CD4-positive, alpha-beta T cell (primary cell): Measurements from ENCODE around the gene MYRFL. TPM values are rescaled to one million over a fixed set of nuclear protein-coding genes. Genes with fewer than 3 reads are reported as not detected.

Source experiments
- ATAC-seq: fragments of 200-7000 bp; cut with Tn5 transposase; one replicate; pipeline ENCODE4 v1.10.0; 2022; ENCODE audit warnings: mild to moderate bottlenecking; ENCODE audit not compliant: poor library complexity
- CTCF ChIA-PET: fragments of 350-600 bp; sonication (Branson Sonifier 250); formaldehyde crosslinking; loops from one replicate; lab custom pipeline; 2021; ENCODE audit warnings: antibody characterized with exemption, inconsistent platforms; lab: Charles Lee
- POLR2A ChIA-PET: fragments of 350-600 bp; sonication (Branson Sonifier 250); formaldehyde crosslinking; loops from one replicate; lab custom pipeline; 2021; ENCODE audit warnings: antibody characterized with exemption, inconsistent platforms; lab: Charles Lee
- DNase-seq, 14 experiments: peaks; one replicate each; pipeline ENCODE4 v3.0.0-alpha.2; 2013 to 2020; ENCODE audit warnings: mixed read lengths in 2 of 14
- H3K27ac ChIP-seq, 2 donors: one replicate each; pipeline versions ENCODE4 v1.5.1 to v1.7.0; 2013; ENCODE audit warnings: low read length in 2 of 2, low read depth in 1 of 2, mild to moderate bottlenecking in 1 of 2
- H3K27me3 ChIP-seq, 2 experiments: 1 replicate in 1 of 2; 2 replicates in 1 of 2; pipeline versions ENCODE4 v1.6.1 to v1.7.0; 2013; ENCODE audit warnings: low read length in 2 of 2, control low read depth in 1 of 2, mild to moderate bottlenecking in 1 of 2, moderate library complexity in 1 of 2; ENCODE audit not compliant: insufficient read depth in 2 of 2, control insufficient read depth in 1 of 2
- H3K36me3 ChIP-seq: one replicate; pipeline ENCODE4 v1.6.1; 2013; ENCODE audit warnings: low read length, control low read depth; ENCODE audit not compliant: insufficient read depth
- H3K4me1 ChIP-seq: one replicate; pipeline ENCODE4 v1.6.1; 2013; ENCODE audit warnings: low read length, control low read depth; ENCODE audit not compliant: insufficient read depth
- H3K4me3 ChIP-seq: one replicate; pipeline ENCODE4 v1.5.1; 2013; ENCODE audit warnings: mild to moderate bottlenecking, low read length, moderate library complexity
- H3K9me3 ChIP-seq, 2 experiments: 1 replicate in 1 of 2; 2 replicates in 1 of 2; pipeline versions ENCODE4 v1.6.1 to v1.7.0; 2013; ENCODE audit warnings: low read length in 2 of 2, mild to moderate bottlenecking in 2 of 2, control low read depth in 1 of 2, moderate library complexity in 1 of 2; ENCODE audit not compliant: control insufficient read depth in 1 of 2, insufficient read depth in 1 of 2
- H3K27ac Mint-ChIP-seq: one replicate; pipeline ENCODE4 v1.8.0; 2020; ENCODE audit warnings: mixed read lengths
- H3K27me3 Mint-ChIP-seq: one replicate; pipeline ENCODE4 v1.8.0; 2021; ENCODE audit warnings: mixed read lengths
- H3K36me3 Mint-ChIP-seq: one replicate; pipeline ENCODE4 v1.8.0; 2021; ENCODE audit warnings: low read depth, mixed read lengths
- H3K4me1 Mint-ChIP-seq: one replicate; pipeline ENCODE4 v1.8.0; 2021; ENCODE audit warnings: low read depth, mixed read lengths
- H3K4me3 Mint-ChIP-seq: one replicate; pipeline ENCODE4 v1.8.0; 2020; ENCODE audit warnings: mild to moderate bottlenecking, mixed read lengths
- H3K9me3 Mint-ChIP-seq: one replicate; pipeline ENCODE4 v1.8.0; 2020; ENCODE audit warnings: mixed read lengths
- intact Hi-C, 2 experiments: fragments of 100-400 bp; cut with DNase I in 1 of 2; cut with micrococcal nuclease in 1 of 2; formaldehyde crosslinking; loops; one replicate each; pipeline versions ENCODE4 v1.15.1 to v1.9.0; 2023 to 2025; cut with DNase I, micrococcal nuclease
- total RNA-seq, 174 experiments: library from RNA in 2 of 174; stranded (reverse) in 2 of 174; gene quantifications; one replicate each; pipeline ENCODE4 v1.2.3 and lab custom pipeline; 2021 to 2026
- TF ChIP-seq, protein P1 (sequence below): fragments of 200-600 bp; IDR thresholded peaks from one replicate; pipeline ENCODE4 v1.8.0; 2022; ENCODE audit warnings: antibody characterized with exemption, mild to moderate bottlenecking

The MYRFL gene
- total RNA-seq, 2 experiments from 2014 or later = not detected

DNA sequence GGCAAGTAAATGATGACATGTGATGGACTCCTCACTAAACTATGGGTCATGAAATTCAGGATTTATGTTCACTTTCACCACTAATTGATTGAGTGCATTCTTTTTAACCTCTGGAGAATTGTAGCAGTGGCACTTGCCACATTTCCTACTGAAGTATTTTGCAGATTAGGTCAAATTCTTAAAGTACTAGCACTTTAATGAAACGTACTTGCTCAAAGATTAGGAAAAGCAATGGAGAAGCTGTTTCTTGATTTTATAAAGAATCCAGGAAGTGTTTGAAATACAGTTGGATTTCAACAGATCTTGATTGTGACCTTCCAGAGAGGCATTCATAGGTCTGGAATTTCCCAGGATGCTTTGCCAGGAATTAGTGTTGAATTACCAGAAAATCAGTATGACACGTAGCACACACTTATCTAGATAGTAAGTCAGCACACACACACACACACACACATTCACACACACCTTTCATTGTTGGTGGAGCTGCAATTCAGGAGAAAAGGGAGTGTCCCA is 162.6 kb downstream of the MYRFL start:
- H3K27me3 Mint-ChIP-seq = peaks cover 16% of the 10 kb centered on the region
- no peaks in the 10 kb centered on the region for H3K4me1 Mint-ChIP-seq
- H3K9me3 ChIP-seq = peaks cover 0 to 6% of the 10 kb centered on the region in 2 experiments
- no peaks in the 10 kb centered on the region for H3K27me3 ChIP-seq
- ATAC-seq (no peak), DNase-seq (no peak)
- H3K4me3 ChIP-seq = no peak overlapping the region
- H3K36me3 Mint-ChIP-seq = no peaks in the 10 kb centered on the region
- TF ChIP-seq, protein P1, sequence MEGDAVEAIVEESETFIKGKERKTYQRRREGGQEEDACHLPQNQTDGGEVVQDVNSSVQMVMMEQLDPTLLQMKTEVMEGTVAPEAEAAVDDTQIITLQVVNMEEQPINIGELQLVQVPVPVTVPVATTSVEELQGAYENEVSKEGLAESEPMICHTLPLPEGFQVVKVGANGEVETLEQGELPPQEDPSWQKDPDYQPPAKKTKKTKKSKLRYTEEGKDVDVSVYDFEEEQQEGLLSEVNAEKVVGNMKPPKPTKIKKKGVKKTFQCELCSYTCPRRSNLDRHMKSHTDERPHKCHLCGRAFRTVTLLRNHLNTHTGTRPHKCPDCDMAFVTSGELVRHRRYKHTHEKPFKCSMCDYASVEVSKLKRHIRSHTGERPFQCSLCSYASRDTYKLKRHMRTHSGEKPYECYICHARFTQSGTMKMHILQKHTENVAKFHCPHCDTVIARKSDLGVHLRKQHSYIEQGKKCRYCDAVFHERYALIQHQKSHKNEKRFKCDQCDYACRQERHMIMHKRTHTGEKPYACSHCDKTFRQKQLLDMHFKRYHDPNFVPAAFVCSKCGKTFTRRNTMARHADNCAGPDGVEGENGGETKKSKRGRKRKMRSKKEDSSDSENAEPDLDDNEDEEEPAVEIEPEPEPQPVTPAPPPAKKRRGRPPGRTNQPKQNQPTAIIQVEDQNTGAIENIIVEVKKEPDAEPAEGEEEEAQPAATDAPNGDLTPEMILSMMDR = no peak
- CTCF ChIA-PET = no interaction called here
- no peak overlapping the region for H3K4me3 Mint-ChIP-seq
- H3K9me3 Mint-ChIP-seq = no peaks in the 10 kb centered on the region
- intact Hi-C loops = no loop called here
- no peak overlapping the region for H3K27ac ChIP-seq
- H3K4me1 ChIP-seq = no peaks in the 10 kb centered on the region
- no peak overlapping the region for H3K27ac Mint-ChIP-seq
- no peaks in the 10 kb centered on the region for H3K36me3 ChIP-seq
- POLR2A ChIA-PET = no interaction called here

DNA sequence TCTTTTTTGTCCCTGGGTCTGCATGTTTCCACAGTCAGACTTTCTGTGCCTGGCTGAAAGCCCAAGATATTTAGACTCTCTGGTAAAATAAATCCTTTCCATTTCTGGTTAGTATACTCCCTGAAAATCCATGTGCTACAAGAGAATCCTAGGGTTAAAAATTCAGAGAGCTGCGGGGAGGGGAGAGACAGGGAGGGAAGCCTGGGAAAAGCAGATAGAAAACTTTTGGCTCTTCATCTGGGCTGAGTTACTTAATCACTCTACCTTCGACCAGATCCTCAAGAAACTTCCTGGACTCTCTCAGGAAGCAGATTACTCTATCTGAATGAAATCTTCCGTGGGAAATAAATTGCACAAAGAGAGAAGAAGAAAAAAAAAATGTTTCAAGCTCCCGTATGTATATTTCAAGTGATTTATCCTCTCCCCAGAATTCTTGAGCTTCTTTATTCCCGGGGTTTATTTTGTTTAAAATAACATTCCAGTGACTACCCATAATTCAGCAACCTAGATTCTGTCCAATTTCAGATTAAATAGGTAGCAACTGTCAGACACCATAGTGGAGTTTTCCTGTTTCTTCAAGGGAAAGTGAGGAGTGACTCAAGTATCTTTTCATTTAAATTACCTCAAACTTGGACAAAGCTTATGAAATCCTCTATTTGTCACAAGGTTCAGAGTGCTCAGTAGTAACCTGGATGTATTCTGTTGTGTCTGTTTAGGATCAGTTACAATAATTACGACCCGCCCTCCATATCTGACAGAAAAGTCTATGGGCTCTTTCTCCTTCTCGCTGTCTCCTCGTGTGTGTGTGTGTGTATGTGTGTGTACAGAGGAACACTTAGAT is 163.7 kb downstream of the MYRFL start:
- no peak overlapping the region for H3K4me3 ChIP-seq
- POLR2A ChIA-PET = no interaction called here
- no peak for ATAC-seq
- CTCF ChIA-PET = no interaction called here
- no peak for DNase-seq
- Mint-ChIP-seq H3K36me3 (no peaks in the 10 kb centered on the region), H3K27me3 (peaks cover 14% of the 10 kb centered on the region), H3K27ac (no peak overlapping the region), H3K4me1 (no peaks in the 10 kb centered on the region), H3K4me3 (no peak overlapping the region), H3K9me3 (peaks cover 3% of the 10 kb centered on the region)
- no peaks in the 10 kb centered on the region for H3K4me1 ChIP-seq
- no peaks in the 10 kb centered on the region for H3K27me3 ChIP-seq
- intact Hi-C loops = no loop called here
- TF ChIP-seq, protein P1 = no peak
- no peaks in the 10 kb centered on the region for H3K36me3 ChIP-seq
- no peak overlapping the region for H3K27ac ChIP-seq
- H3K9me3 ChIP-seq = peaks cover 0 to 6% of the 10 kb centered on the region in 2 experiments

DNA sequence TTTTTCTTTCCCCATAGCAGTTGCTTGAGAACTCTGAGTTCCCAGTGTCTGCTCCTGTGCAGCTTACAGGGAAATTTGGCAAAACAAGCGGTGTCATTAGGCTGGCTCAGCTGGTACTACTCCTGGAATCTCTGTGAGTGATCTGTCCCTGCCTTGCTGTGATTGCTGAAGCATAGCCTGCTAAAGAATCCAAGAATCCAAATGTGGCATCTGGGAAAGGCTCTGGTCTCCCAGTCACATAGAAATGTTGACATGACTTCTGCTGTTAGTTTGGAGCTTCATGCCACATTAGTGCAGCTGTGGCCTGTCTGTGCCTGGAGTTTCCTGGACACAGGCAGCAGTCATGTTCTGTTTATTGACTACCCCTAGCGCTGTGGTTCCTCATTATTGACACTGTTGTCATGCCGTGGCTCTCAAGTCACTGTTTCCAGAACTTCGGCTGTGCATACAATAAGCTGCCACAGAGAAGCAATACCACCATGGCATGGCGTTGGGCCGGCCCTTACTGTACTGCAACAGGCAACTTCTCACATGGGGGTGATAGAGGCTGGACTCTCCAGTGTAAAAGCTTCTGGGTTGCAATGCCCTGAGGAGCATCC is 166.8 kb downstream of the MYRFL start:
- peaks cover 3% of the 10 kb centered on the region for H3K9me3 Mint-ChIP-seq
- H3K36me3 Mint-ChIP-seq = no peaks in the 10 kb centered on the region
- H3K9me3 ChIP-seq = no peaks in the 10 kb centered on the region
- ChIA-PET POLR2A (no interaction called here), CTCF (no interaction called here)
- no peaks in the 10 kb centered on the region for H3K4me1 Mint-ChIP-seq
- H3K36me3 ChIP-seq = no peaks in the 10 kb centered on the region
- peaks cover 14% of the 10 kb centered on the region for H3K27me3 Mint-ChIP-seq
- no peaks in the 10 kb centered on the region for H3K4me1 ChIP-seq
- intact Hi-C loops = no loop called here
- H3K4me3 Mint-ChIP-seq = no peak overlapping the region
- DNase-seq = no peak
- ATAC-seq = no peak
- no peak overlapping the region for H3K27ac Mint-ChIP-seq
- H3K4me3 ChIP-seq = no peak overlapping the region
- no peaks in the 10 kb centered on the region for H3K27me3 ChIP-seq
- no peak overlapping the region for H3K27ac ChIP-seq
- TF ChIP-seq, protein P1 = no peak
